NB4 (cell line): ENCODE results near the gene TMC8.

Source experiments
- DNase-seq: peaks from one replicate; pipeline ENCODE4 v3.0.0; 2010; ENCODE audit warnings: low read depth
- H3K4me3 ChIP-seq: one replicate; pipeline ENCODE4 v1.5.1; 2011; ENCODE audit warnings: mild to moderate bottlenecking, low read depth, low read length, moderate library complexity
- MAX ChIP-seq: IDR thresholded peaks from 2 replicates; pipeline ENCODE4 v1.6.1; 2011; ENCODE audit warnings: low read depth, low read length
- MYC ChIP-seq: IDR thresholded peaks from 2 replicates; pipeline ENCODE4 v1.6.1; 2011; ENCODE audit warnings: low read depth, low read length
- POLR2A ChIP-seq: IDR thresholded peaks from 2 replicates; pipeline ENCODE4 v1.6.1; 2011; ENCODE audit warnings: mild to moderate bottlenecking; ENCODE audit not compliant: insufficient read length; ENCODE audit errors: extremely low read depth
- TF ChIP-seq, protein P1 (sequence below): IDR thresholded peaks from one replicate; pipeline ENCODE4 v1.5.1; 2012; ENCODE audit warnings: low read depth, low read length

The TMC8 gene

GRCh38 chr17:78104540-78104941 is 26.0 kb upstream of the TMC8 start:
- DNase-seq: no peak
- H3K4me3 ChIP-seq: no peak overlapping the region
- no peak for TF ChIP-seq POLR2A
- no peak for TF ChIP-seq MYC
- TF ChIP-seq, protein P1, sequence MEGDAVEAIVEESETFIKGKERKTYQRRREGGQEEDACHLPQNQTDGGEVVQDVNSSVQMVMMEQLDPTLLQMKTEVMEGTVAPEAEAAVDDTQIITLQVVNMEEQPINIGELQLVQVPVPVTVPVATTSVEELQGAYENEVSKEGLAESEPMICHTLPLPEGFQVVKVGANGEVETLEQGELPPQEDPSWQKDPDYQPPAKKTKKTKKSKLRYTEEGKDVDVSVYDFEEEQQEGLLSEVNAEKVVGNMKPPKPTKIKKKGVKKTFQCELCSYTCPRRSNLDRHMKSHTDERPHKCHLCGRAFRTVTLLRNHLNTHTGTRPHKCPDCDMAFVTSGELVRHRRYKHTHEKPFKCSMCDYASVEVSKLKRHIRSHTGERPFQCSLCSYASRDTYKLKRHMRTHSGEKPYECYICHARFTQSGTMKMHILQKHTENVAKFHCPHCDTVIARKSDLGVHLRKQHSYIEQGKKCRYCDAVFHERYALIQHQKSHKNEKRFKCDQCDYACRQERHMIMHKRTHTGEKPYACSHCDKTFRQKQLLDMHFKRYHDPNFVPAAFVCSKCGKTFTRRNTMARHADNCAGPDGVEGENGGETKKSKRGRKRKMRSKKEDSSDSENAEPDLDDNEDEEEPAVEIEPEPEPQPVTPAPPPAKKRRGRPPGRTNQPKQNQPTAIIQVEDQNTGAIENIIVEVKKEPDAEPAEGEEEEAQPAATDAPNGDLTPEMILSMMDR: no peak
- TF ChIP-seq MAX: no peak

DNA sequence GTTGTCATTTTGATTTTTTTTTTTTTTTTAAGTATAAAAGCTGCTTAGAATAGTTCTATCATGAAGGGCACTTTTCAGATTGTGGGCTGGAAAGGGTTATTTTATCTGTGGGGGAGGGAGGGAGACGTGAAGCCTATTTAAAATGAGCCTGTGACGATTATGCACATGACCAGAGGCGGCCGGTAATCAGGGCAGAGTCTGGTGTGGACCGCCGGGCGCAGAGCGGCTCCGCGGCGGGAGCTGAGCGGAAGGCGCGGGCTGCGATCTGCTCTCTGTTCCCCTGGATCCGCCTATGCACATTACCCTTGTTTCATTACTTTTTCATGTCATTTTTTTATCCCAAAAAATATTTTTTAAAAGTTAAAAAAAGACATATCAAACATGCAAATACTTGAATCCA is 25.5 kb upstream of the TMC8 start:
- no peak for DNase-seq
- TF ChIP-seq, protein P1: no peak
- TF ChIP-seq POLR2A (no peak), MYC (no peak), MAX (no peak)
- no peak overlapping the region for H3K4me3 ChIP-seq

GRCh38 chr17:78105551-78105950 is 25.0 kb upstream of the TMC8 start:
- TF ChIP-seq MAX (no peak), POLR2A (no peak), MYC (no peak)
- TF ChIP-seq, protein P1: no peak
- DNase-seq: no peak
- no peak overlapping the region for H3K4me3 ChIP-seq

- no peak overlapping the region for H3K4me3 ChIP-seq
- TF ChIP-seq MYC: no peak
- TF ChIP-seq, protein P1: no peak
- DNase-seq: no peak
These were observed 24.4 kb upstream of the TMC8 start for GRCh38 chr17:78106211-78106610.

DNA sequence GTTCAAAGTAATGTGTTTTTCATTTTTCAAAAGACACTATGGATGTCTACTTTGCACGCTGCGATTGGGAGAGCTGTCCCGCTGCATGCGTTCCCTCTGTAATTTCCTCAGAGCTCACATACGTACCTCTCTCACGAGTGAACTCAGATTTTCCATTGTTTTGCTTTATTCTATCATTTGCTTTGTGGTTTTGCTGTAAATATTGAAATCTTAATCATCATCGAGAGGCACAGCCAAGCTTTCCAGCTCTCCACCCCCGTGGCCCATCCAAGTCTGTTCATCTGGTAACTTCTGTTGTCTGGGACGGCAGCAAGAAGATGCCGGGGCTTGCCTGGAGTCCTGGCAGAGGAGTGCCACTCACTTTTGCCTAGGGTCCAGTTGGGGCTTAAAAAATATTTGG is 23.1 kb upstream of the TMC8 start:
- no peak for DNase-seq
- no peak for TF ChIP-seq POLR2A
- TF ChIP-seq MAX: no peak
- TF ChIP-seq, protein P1: no peak
- TF ChIP-seq MYC: no peak
- H3K4me3 ChIP-seq: no peak overlapping the region
